Trophoblast cell (in vitro differentiated cells and primary cell): ENCODE data around the gene ATP9B.

Source experiments
- DNase-seq, 2 donors: peaks; one replicate each; pipeline ENCODE4 v3.0.0-alpha.2; 2016
- H2AFZ ChIP-seq: 2 replicates; pipeline ENCODE4 v1.6.1; 2013; ENCODE audit warnings: low read length, moderate library complexity, mild to moderate bottlenecking; ENCODE audit not compliant: insufficient read depth, poor library complexity
- H2AK5ac ChIP-seq: 2 replicates; pipeline ENCODE4 v1.6.1; 2013; ENCODE audit warnings: mild to moderate bottlenecking, low read length
- H2BK120ac ChIP-seq: 2 replicates; pipeline ENCODE4 v1.6.1; 2013; ENCODE audit warnings: low read length, mild to moderate bottlenecking, moderate library complexity; ENCODE audit not compliant: insufficient read depth, poor library complexity
- H2BK12ac ChIP-seq: 2 replicates; pipeline ENCODE4 v1.6.1; 2013; ENCODE audit warnings: mild to moderate bottlenecking, low read length, moderate library complexity
- H2BK5ac ChIP-seq: 2 replicates; pipeline ENCODE4 v1.6.1; 2013; ENCODE audit warnings: low read length, low read depth, moderate library complexity, mild to moderate bottlenecking; ENCODE audit not compliant: poor library complexity
- H3K14ac ChIP-seq: 2 replicates; pipeline ENCODE4 v1.6.1; 2013; ENCODE audit warnings: mild to moderate bottlenecking, low read length
- H3K18ac ChIP-seq: 2 replicates; pipeline ENCODE4 v1.6.1; 2013; ENCODE audit warnings: mild to moderate bottlenecking, low read length
- H3K23ac ChIP-seq: 2 replicates; pipeline ENCODE4 v1.6.1; 2013; ENCODE audit warnings: low read length
- H3K27ac ChIP-seq: 2 replicates; pipeline ENCODE4 v1.5.1; 2013; ENCODE audit warnings: low read depth, mild to moderate bottlenecking, inconsistent platforms, low read length, moderate library complexity
- H3K27me3 ChIP-seq: 2 replicates; pipeline ENCODE4 v1.6.1; 2013; ENCODE audit warnings: inconsistent platforms, mild to moderate bottlenecking, low read length, moderate library complexity; ENCODE audit not compliant: insufficient read depth
- H3K36me3 ChIP-seq, 2 experiments: 1 replicate in 1 of 2; 2 replicates in 1 of 2; pipeline ENCODE4 v1.6.1; 2013; ENCODE audit warnings: low read length in 2 of 2, mild to moderate bottlenecking in 2 of 2, moderate library complexity in 1 of 2; ENCODE audit not compliant: insufficient read depth in 2 of 2, control insufficient read depth in 1 of 2
- H3K4ac ChIP-seq: 2 replicates; pipeline ENCODE4 v1.6.1; 2013; ENCODE audit warnings: low read depth, mild to moderate bottlenecking, low read length, moderate library complexity
- H3K4me1 ChIP-seq, 2 experiments: 1 replicate in 1 of 2; 2 replicates in 1 of 2; pipeline ENCODE4 v1.6.1; 2013; ENCODE audit warnings: low read length in 2 of 2, mild to moderate bottlenecking in 2 of 2, moderate library complexity in 1 of 2; ENCODE audit not compliant: insufficient read depth in 2 of 2, control insufficient read depth in 1 of 2
- H3K4me2 ChIP-seq: 2 replicates; pipeline ENCODE4 v1.6.1; 2013; ENCODE audit warnings: inconsistent platforms, mild to moderate bottlenecking, low read length, moderate library complexity
- H3K4me3 ChIP-seq: 2 replicates; pipeline ENCODE4 v1.5.1; 2013; ENCODE audit warnings: mild to moderate bottlenecking, low read depth, low read length, inconsistent platforms
- H3K79me1 ChIP-seq: one replicate; pipeline ENCODE4 v1.6.1; 2013; ENCODE audit warnings: low read length
- H3K79me2 ChIP-seq: 2 replicates; pipeline ENCODE4 v1.6.1; 2013; ENCODE audit warnings: low read length, mild to moderate bottlenecking; ENCODE audit not compliant: control insufficient read depth, insufficient read depth, poor library complexity
- H3K9ac ChIP-seq: 2 replicates; pipeline ENCODE4 v1.6.1; 2013; ENCODE audit warnings: mild to moderate bottlenecking, low read length
- H3K9me3 ChIP-seq: 2 replicates; pipeline ENCODE4 v1.6.1; 2013; ENCODE audit warnings: low read depth, mild to moderate bottlenecking, control low read depth, inconsistent platforms, low read length; ENCODE audit not compliant: insufficient read depth
- H4K12ac ChIP-seq: 2 replicates; pipeline ENCODE4 v1.6.1; 2013; ENCODE audit warnings: low read depth, mild to moderate bottlenecking, low read length, moderate library complexity
- H4K8ac ChIP-seq: 2 replicates; pipeline ENCODE4 v1.6.1; 2013; ENCODE audit warnings: low read depth, mild to moderate bottlenecking, low read length, moderate library complexity
- H4K91ac ChIP-seq: one replicate; pipeline ENCODE4 v1.6.1; 2013; ENCODE audit warnings: low read depth, mild to moderate bottlenecking, low read length, moderate library complexity
- WGBS: extraction: QIAGEN DNeasy Blood & Tissue Kit; methylation state at CpG from one replicate; pipeline ENCODE4 v1.1.7; 2013; ENCODE audit warnings: missing lambda C conversion rate; ENCODE audit not compliant: insufficient read length, insufficient coverage; ENCODE audit errors: extremely low coverage; 5-methylcytosine and 5-hydroxymethylcytosine counted together

ATP9B gene

GRCh38 chr18:79384151-79384807, 315.1 kb downstream of the ATP9B start:
- H3K36me3 ChIP-seq, result no peaks in the 10 kb centered on the region
- H3K79me1 ChIP-seq, result no peaks in the 10 kb centered on the region
- no peaks in the 10 kb centered on the region for H3K79me2 ChIP-seq
- H2BK5ac ChIP-seq, result no peak overlapping the region
- no peak overlapping the region for H4K12ac ChIP-seq
- DNase-seq, result no peak
- no peak overlapping the region for H4K8ac ChIP-seq
- no peak overlapping the region for H3K23ac ChIP-seq
- H3K9me3 ChIP-seq, result no peaks in the 10 kb centered on the region
- no peak overlapping the region for H3K9ac ChIP-seq
- H3K27ac ChIP-seq, result no peak overlapping the region
- no peak overlapping the region for H3K4ac ChIP-seq
- H4K91ac ChIP-seq, result no peak overlapping the region
- no peak overlapping the region for H3K4me2 ChIP-seq
- no peak overlapping the region for H3K4me3 ChIP-seq
- H3K27me3 ChIP-seq, result no peaks in the 10 kb centered on the region
- H2BK120ac ChIP-seq, result no peak overlapping the region
- no peak overlapping the region for H2AK5ac ChIP-seq
- H3K4me1 ChIP-seq, result no peaks in the 10 kb centered on the region
- H3K14ac ChIP-seq, result no peak overlapping the region
- H3K18ac ChIP-seq, result no peak overlapping the region
- WGBS, result no CpG with 5 or more reads among the region's 17 CpGs
- no peak overlapping the region for H2BK12ac ChIP-seq
- no peak overlapping the region for H2AFZ ChIP-seq

DNA sequence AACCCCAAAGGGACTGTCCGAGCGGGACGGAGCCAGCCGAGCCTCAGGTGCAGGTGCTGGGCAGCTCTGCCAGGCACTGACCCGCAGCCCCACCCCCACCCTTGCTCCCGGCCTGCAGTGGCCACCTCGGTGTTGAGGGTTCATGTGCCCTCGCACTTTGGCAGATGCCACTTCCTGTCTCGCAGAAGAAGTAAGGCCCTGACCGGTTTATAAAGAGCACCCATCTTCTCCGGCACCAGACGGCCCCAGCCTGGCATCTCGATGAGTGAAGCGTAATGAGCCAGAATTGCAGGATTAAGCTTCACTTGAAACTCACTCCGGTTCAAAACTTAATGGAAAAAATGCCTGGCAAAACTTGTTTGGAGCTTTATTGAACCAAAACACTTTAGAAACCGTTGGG, 315.6 kb downstream of the ATP9B start:
- Histone ChIP-seq H3K4me2 (no peak overlapping the region), H3K23ac (no peak overlapping the region), H3K4me1 (no peaks in the 10 kb centered on the region), H2AK5ac (no peak overlapping the region), H2BK12ac (no peak overlapping the region), H3K14ac (no peak overlapping the region), H3K36me3 (no peaks in the 10 kb centered on the region), H4K12ac (no peak overlapping the region), H3K79me1 (no peaks in the 10 kb centered on the region), H3K18ac (no peak overlapping the region), H3K27me3 (no peaks in the 10 kb centered on the region), H3K4ac (no peak overlapping the region), H2BK5ac (no peak overlapping the region), H3K79me2 (no peaks in the 10 kb centered on the region), H2AFZ (no peak overlapping the region), H3K27ac (no peak overlapping the region), H3K4me3 (no peak overlapping the region), H3K9ac (no peak overlapping the region), H3K9me3 (no peaks in the 10 kb centered on the region), H4K8ac (no peak overlapping the region), H4K91ac (no peak overlapping the region), H2BK120ac (no peak overlapping the region)
- no peak for DNase-seq
- WGBS, result no CpG with 5 or more reads among the region's 16 CpGs

GRCh38 chr18:79385326-79385707, 316.1 kb downstream of the ATP9B start:
- Histone ChIP-seq H3K79me1 (no peaks in the 10 kb centered on the region), H2AFZ (no peak overlapping the region), H3K18ac (no peak overlapping the region), H3K4me2 (no peak overlapping the region), H2BK12ac (no peak overlapping the region), H3K9me3 (no peaks in the 10 kb centered on the region), H3K36me3 (no peaks in the 10 kb centered on the region), H4K8ac (no peak overlapping the region), H3K4me3 (no peak overlapping the region), H2BK120ac (no peak overlapping the region), H2BK5ac (no peak overlapping the region), H3K79me2 (no peaks in the 10 kb centered on the region), H4K91ac (no peak overlapping the region), H3K4me1 (no peaks in the 10 kb centered on the region), H3K27me3 (no peaks in the 10 kb centered on the region), H2AK5ac (no peak overlapping the region), H3K4ac (no peak overlapping the region), H4K12ac (no peak overlapping the region), H3K23ac (no peak overlapping the region), H3K27ac (no peak overlapping the region), H3K9ac (no peak overlapping the region), H3K14ac (no peak overlapping the region)
- DNase-seq, result no peak
- no CpG with 5 or more reads among the region's 17 CpGs for WGBS

GRCh38 chr18:79385708-79386341, 316.6 kb downstream of the ATP9B start:
- no peaks in the 10 kb centered on the region for H3K79me1 ChIP-seq
- H3K4me2 ChIP-seq, result no peak overlapping the region
- DNase-seq, result no peak
- no peak overlapping the region for H3K18ac ChIP-seq
- no peak overlapping the region for H3K9ac ChIP-seq
- no peaks in the 10 kb centered on the region for H3K36me3 ChIP-seq
- H3K4me1 ChIP-seq, result no peaks in the 10 kb centered on the region
- H3K4ac ChIP-seq, result no peak overlapping the region
- H4K12ac ChIP-seq, result no peak overlapping the region
- H2BK5ac ChIP-seq, result no peak overlapping the region
- H3K27ac ChIP-seq, result no peak overlapping the region
- no peak overlapping the region for H2AK5ac ChIP-seq
- no peak overlapping the region for H2AFZ ChIP-seq
- no peaks in the 10 kb centered on the region for H3K79me2 ChIP-seq
- H3K23ac ChIP-seq, result no peak overlapping the region
- no peak overlapping the region for H2BK120ac ChIP-seq
- H3K9me3 ChIP-seq, result no peaks in the 10 kb centered on the region
- no peak overlapping the region for H4K8ac ChIP-seq
- H2BK12ac ChIP-seq, result no peak overlapping the region
- H3K14ac ChIP-seq, result no peak overlapping the region
- WGBS, result no CpG with 5 or more reads among the region's 21 CpGs
- H3K4me3 ChIP-seq, result no peak overlapping the region
- no peak overlapping the region for H4K91ac ChIP-seq
- H3K27me3 ChIP-seq, result no peaks in the 10 kb centered on the region
